HL-60 (cell line): Measurements from ENCODE around the gene RSPH1.
A peak's percentile ranks its signal among the peaks of the same experiment; 100 is the strongest.

Experiments used
- DNase-seq, 2 experiments: peaks; one replicate each; pipeline ENCODE4 v3.0.0-alpha.2; 2010 to 2020; ENCODE audit warnings: low read depth in 1 of 2, low spot score in 1 of 2
- H3K27ac ChIP-seq: fragments of 250-450 bp; sonication (Bioruptor Pico); replicated peaks from 2 replicates; pipeline ENCODE4 v1.5.1; 2020; ENCODE audit warnings: mild to moderate bottlenecking, moderate library complexity
- H3K27me3 ChIP-seq: fragments of 250-450 bp; sonication (Bioruptor Pico); 2 replicates; pipeline ENCODE4 v1.5.1; 2021; ENCODE audit warnings: mild to moderate bottlenecking, moderate library complexity; ENCODE audit not compliant: insufficient read depth, poor library complexity, severe bottlenecking
- H3K4me3 ChIP-seq: replicated peaks from 2 replicates; pipeline ENCODE4 v1.5.1; 2011; ENCODE audit warnings: mild to moderate bottlenecking, control low read depth, low read length; ENCODE audit not compliant: insufficient read depth
- GABPA ChIP-seq: IDR thresholded peaks from 2 replicates; pipeline ENCODE4 v1.6.1; 2012; ENCODE audit warnings: low read depth
- POLR2AphosphoS5 ChIP-seq: IDR thresholded peaks from 2 replicates; pipeline ENCODE4 v1.6.1; 2012; ENCODE audit warnings: low read depth
- SPI1 ChIP-seq: IDR thresholded peaks from 2 replicates; pipeline ENCODE4 v1.6.1; 2012; ENCODE audit warnings: low read depth, mild to moderate bottlenecking, borderline replicate concordance
- TF ChIP-seq, protein P1 (sequence below): IDR thresholded peaks from one replicate; pipeline ENCODE4 v1.5.1; 2011; ENCODE audit warnings: low read length, control low read depth, inconsistent platforms; ENCODE audit not compliant: insufficient read depth
- TF ChIP-seq, protein P2 (sequence below): IDR thresholded peaks from 2 replicates; pipeline ENCODE4 v1.6.1; 2012; ENCODE audit warnings: low read depth; ENCODE audit not compliant: insufficient replicate concordance

Gene RSPH1

DNA sequence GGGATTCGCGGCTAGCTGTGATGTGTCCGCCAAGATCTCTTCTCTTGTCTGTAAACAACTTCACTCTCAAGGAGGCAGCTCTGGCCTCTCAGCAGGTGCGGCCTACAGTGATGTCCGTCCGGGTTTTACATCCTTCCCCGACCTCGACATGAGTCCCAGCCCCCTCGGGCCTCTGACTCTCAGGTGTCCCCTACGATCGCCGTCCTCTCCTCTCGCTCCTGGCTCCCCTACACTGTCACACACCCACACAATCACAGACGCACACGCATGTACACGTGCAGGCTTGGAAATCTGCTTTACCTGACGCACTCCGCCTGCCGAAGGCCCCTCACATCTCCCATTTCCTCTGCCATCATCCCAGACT is 797 bp upstream of the RSPH1 start:
- DNase-seq: no peak
- H3K27me3 ChIP-seq: peaks cover 8% of the 10 kb centered on the region
- H3K4me3 ChIP-seq: peak overlapping the region; percentile 63
- H3K27ac ChIP-seq: peak overlapping the region; percentile 44
- TF ChIP-seq, protein P1, sequence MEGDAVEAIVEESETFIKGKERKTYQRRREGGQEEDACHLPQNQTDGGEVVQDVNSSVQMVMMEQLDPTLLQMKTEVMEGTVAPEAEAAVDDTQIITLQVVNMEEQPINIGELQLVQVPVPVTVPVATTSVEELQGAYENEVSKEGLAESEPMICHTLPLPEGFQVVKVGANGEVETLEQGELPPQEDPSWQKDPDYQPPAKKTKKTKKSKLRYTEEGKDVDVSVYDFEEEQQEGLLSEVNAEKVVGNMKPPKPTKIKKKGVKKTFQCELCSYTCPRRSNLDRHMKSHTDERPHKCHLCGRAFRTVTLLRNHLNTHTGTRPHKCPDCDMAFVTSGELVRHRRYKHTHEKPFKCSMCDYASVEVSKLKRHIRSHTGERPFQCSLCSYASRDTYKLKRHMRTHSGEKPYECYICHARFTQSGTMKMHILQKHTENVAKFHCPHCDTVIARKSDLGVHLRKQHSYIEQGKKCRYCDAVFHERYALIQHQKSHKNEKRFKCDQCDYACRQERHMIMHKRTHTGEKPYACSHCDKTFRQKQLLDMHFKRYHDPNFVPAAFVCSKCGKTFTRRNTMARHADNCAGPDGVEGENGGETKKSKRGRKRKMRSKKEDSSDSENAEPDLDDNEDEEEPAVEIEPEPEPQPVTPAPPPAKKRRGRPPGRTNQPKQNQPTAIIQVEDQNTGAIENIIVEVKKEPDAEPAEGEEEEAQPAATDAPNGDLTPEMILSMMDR: no peak
- no peak for TF ChIP-seq SPI1
- TF ChIP-seq GABPA: no peak
- TF ChIP-seq, protein P2, sequence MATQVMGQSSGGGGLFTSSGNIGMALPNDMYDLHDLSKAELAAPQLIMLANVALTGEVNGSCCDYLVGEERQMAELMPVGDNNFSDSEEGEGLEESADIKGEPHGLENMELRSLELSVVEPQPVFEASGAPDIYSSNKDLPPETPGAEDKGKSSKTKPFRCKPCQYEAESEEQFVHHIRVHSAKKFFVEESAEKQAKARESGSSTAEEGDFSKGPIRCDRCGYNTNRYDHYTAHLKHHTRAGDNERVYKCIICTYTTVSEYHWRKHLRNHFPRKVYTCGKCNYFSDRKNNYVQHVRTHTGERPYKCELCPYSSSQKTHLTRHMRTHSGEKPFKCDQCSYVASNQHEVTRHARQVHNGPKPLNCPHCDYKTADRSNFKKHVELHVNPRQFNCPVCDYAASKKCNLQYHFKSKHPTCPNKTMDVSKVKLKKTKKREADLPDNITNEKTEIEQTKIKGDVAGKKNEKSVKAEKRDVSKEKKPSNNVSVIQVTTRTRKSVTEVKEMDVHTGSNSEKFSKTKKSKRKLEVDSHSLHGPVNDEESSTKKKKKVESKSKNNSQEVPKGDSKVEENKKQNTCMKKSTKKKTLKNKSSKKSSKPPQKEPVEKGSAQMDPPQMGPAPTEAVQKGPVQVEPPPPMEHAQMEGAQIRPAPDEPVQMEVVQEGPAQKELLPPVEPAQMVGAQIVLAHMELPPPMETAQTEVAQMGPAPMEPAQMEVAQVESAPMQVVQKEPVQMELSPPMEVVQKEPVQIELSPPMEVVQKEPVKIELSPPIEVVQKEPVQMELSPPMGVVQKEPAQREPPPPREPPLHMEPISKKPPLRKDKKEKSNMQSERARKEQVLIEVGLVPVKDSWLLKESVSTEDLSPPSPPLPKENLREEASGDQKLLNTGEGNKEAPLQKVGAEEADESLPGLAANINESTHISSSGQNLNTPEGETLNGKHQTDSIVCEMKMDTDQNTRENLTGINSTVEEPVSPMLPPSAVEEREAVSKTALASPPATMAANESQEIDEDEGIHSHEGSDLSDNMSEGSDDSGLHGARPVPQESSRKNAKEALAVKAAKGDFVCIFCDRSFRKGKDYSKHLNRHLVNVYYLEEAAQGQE: no peak

DNA sequence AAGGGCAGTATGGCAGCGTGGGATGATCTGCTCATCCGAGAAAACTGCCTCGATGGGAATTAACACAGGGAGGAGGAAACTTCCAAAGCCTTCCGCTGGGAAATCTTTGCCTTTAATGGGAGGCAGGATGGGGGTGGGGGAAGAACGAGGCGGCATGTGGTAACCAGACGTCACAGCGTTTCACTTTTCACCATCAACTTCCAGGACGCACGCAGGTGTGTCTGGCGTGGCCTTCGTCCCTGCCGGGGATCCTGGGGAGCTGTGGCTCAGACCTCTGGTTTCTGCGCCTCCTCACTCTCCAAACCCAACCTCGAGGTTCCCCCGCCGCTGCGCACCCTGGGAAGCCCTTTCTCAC is 282 bp downstream of the RSPH1 start:
- DNase-seq: no peak
- TF ChIP-seq, protein P2: no peak
- TF ChIP-seq, protein P1: no peak
- TF ChIP-seq SPI1 (no peak), GABPA (no peak), POLR2AphosphoS5 (no peak)
- Histone ChIP-seq H3K27ac (no peak overlapping the region), H3K27me3 (peaks cover 8% of the 10 kb centered on the region), H3K4me3 (peak overlapping the region; percentile 63)

DNA sequence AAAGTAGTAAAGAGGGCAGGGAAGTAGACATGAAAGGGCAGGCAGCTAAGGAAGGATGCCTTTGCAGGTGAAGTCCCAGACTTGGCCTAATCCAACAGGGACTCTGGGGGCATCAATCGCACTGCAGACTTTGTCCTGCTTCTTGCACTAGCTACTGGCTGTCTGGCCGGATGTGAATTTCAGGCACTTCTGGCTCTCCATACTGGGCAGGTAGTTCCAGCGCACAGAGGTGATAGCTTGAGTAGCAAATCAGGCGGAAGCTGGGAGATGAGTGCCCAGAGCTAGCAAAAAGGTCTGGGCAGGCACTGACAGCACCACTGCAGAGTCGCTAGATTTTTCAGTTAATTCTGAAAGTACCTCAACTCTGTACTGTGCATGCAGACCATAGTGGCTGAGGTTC is 997 bp downstream of the RSPH1 start:
- TF ChIP-seq, protein P1: no peak
- TF ChIP-seq, protein P2: no peak
- TF ChIP-seq POLR2AphosphoS5 (no peak), GABPA (no peak), SPI1 (no peak)
- H3K4me3 ChIP-seq: no peak overlapping the region
- H3K27me3 ChIP-seq: peaks cover 8% of the 10 kb centered on the region
- no peak for DNase-seq
- H3K27ac ChIP-seq: no peak overlapping the region
